ENCODE measurements around the gene RHD. TPM values are rescaled to one million over a fixed set of nuclear protein-coding genes. Genes with fewer than 3 reads are reported as not detected.

Gene RHD
- total and polyA plus RNA-seq, 2 experiments from 2014 or later = 0.21 to 0.26 TPM

DNA sequence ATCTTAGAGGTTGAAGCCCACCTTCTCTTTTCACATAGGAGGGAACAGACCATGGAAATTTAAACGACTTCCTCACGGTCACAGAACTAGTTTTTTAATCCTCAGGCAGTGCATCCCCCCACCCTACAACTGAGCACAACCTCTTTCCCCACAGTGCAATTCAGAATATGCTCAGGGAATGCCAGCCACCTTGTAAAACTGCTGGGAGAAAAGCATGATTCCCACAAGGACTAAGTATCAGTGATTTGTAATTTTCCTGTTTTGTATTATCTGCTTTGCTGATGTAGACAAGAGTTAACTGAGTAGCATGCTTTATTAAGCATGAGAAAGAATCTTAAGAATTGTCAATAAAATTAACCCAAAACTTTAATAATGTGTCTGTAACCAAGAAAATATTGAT lies 89.6 kb downstream of the RHD start:
- Mint-ChIP-seq H3K27ac (no peak overlapping the region; the same call in 1 of the 2 replicates), H3K4me3 (no peak overlapping the region), H3K27me3 (ENCODE audit: insufficient read depth, low read depth, poor library complexity) (peaks cover 2% of the 10 kb centered on the region), H3K4me1 (no peaks in the 10 kb centered on the region), H3K36me3 (ENCODE audit: low read depth) (peaks cover 27% of the 10 kb centered on the region), H3K9me3 (no peaks in the 10 kb centered on the region; the same call in 2 of the 3 replicates)
- H3F3A ChIP-seq (replicated peaks; ENCODE audit: low read depth) = no peaks in the 10 kb centered on the region
- no peak overlapping the region for H3K4me2 ChIP-seq
- H3K27me3 ChIP-seq (ENCODE audit: insufficient read depth) = no peaks in the 10 kb centered on the region
- no peak overlapping the region for H3K27ac ChIP-seq (ENCODE audit: low read depth)
- no peak for ATAC-seq
- no peaks in the 10 kb centered on the region; the same call in 1 of the 2 replicates for H3K36me3 ChIP-seq (ENCODE audit: insufficient read depth)
- H3K4me3 ChIP-seq = no peak overlapping the region
- H3K4me1 ChIP-seq (ENCODE audit: insufficient read depth) = no peaks in the 10 kb centered on the region
- H2AFZ ChIP-seq = no peak overlapping the region
- H4K20me1 ChIP-seq (replicated peaks; ENCODE audit: insufficient read depth) = no peaks in the 10 kb centered on the region
- H3K9me2 ChIP-seq (ENCODE audit: insufficient read depth) = no peaks in the 10 kb centered on the region
- TF ChIP-seq ZNF114 (CRISPR knock-in tag; IDR thresholded peaks at IDR 0.05) (no peak), EZH2phosphoT487 (IDR thresholded peaks at IDR 0.05; ENCODE audit: unreplicated experiment) (no peak), ZNF462 (CRISPR knock-in tag; IDR thresholded peaks at IDR 0.05) (no peak), EZH2 (IDR thresholded peaks at IDR 0.05; ENCODE audit: low read depth, unreplicated experiment) (no peak), REST (IDR thresholded peaks at IDR 0.05; ENCODE audit: unreplicated experiment) (no peak), ZNF331 (CRISPR knock-in tag; IDR thresholded peaks at IDR 0.05; ENCODE audit: low read depth) (no peak), JUNB (IDR thresholded peaks at IDR 0.05; ENCODE audit: unreplicated experiment) (no peak), POLR2AphosphoS5 (IDR thresholded peaks at IDR 0.05; ENCODE audit: low read depth) (no peak), CREB1 (CRISPR knock-in tag; IDR thresholded peaks at IDR 0.05; ENCODE audit: low read depth) (no peak), NANOG (IDR thresholded peaks at IDR 0.05; ENCODE audit: borderline replicate concordance) (no peak), STAT1 (IDR thresholded peaks at IDR 0.05; ENCODE audit: unreplicated experiment) (no peak)
- TF ChIP-seq, protein P1, sequence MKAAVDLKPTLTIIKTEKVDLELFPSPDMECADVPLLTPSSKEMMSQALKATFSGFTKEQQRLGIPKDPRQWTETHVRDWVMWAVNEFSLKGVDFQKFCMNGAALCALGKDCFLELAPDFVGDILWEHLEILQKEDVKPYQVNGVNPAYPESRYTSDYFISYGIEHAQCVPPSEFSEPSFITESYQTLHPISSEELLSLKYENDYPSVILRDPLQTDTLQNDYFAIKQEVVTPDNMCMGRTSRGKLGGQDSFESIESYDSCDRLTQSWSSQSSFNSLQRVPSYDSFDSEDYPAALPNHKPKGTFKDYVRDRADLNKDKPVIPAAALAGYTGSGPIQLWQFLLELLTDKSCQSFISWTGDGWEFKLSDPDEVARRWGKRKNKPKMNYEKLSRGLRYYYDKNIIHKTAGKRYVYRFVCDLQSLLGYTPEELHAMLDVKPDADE (IDR thresholded peaks at IDR 0.05) = no peak
- TF ChIP-seq, protein P2, sequence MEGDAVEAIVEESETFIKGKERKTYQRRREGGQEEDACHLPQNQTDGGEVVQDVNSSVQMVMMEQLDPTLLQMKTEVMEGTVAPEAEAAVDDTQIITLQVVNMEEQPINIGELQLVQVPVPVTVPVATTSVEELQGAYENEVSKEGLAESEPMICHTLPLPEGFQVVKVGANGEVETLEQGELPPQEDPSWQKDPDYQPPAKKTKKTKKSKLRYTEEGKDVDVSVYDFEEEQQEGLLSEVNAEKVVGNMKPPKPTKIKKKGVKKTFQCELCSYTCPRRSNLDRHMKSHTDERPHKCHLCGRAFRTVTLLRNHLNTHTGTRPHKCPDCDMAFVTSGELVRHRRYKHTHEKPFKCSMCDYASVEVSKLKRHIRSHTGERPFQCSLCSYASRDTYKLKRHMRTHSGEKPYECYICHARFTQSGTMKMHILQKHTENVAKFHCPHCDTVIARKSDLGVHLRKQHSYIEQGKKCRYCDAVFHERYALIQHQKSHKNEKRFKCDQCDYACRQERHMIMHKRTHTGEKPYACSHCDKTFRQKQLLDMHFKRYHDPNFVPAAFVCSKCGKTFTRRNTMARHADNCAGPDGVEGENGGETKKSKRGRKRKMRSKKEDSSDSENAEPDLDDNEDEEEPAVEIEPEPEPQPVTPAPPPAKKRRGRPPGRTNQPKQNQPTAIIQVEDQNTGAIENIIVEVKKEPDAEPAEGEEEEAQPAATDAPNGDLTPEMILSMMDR (conservative IDR thresholded peaks at IDR 0.05; ENCODE audit: low read depth in 2 of 2) = no peak
- DNase-seq (ENCODE audit: low spot score) = no peak
- no peaks in the 10 kb centered on the region for H3K79me2 ChIP-seq (replicated peaks; ENCODE audit: insufficient read depth)

Data from GM23338 (cell line).